Measurements from ENCODE around the gene PRICKLE2. TPM values are rescaled to one million over a fixed set of nuclear protein-coding genes. Genes with fewer than 3 reads are reported as not detected.

Gene PRICKLE2
- total RNA-seq, 1 experiment from 2014 or later = 5.6 TPM

GRCh38 chr3:64272271-64272670 is 47.0 kb upstream of the PRICKLE2 start (continued):
- no peak for TF ChIP-seq ZSCAN18 (CRISPR knock-in tag; IDR thresholded peaks at IDR 0.05)
- TF ChIP-seq CTCF (IDR thresholded peaks at IDR 0.05) = no peak
- TF ChIP-seq EMX1 (CRISPR knock-in tag; IDR thresholded peaks at IDR 0.05) = no peak
- no peak for TF ChIP-seq GABPB1 (CRISPR knock-in tag; IDR thresholded peaks at IDR 0.05)
- TF ChIP-seq SP1 (CRISPR knock-in tag; conservative IDR thresholded peaks at IDR 0.05) = no peak
- TF ChIP-seq ZNF671 (CRISPR knock-in tag; IDR thresholded peaks at IDR 0.05) = no peak
- TF ChIP-seq FOXP4 (CRISPR knock-in tag; IDR thresholded peaks at IDR 0.05) = no peak

GRCh38 chr3:64271631-64272030 is 46.4 kb upstream of the PRICKLE2 start:
- no peak for DNase-seq (ENCODE audit: low spot score)
- Mint-ChIP-seq H3K9me3 (peaks cover 15% of the 10 kb centered on the region), H3K4me1 (peaks cover 17% of the 10 kb centered on the region), H3K36me3 (peaks cover 6% of the 10 kb centered on the region), H3K4me3 (no peak overlapping the region), H3K27ac (no peak overlapping the region), H3K27me3 (ENCODE audit: low read depth) (no peaks in the 10 kb centered on the region)
- ChIA-PET CTCF (no interaction called here), POLR2A (no interaction called here)
- ATAC-seq = no peak
- TF ChIP-seq GTF2I (CRISPR knock-in tag; conservative IDR thresholded peaks at IDR 0.05) (no peak), IRF2 (CRISPR knock-in tag; IDR thresholded peaks at IDR 0.05; ENCODE audit: borderline replicate concordance, low read depth) (no peak), RELA (CRISPR knock-in tag; IDR thresholded peaks at IDR 0.05; ENCODE audit: borderline replicate concordance) (no peak), ZBTB21 (CRISPR knock-in tag; IDR thresholded peaks at IDR 0.05; ENCODE audit: borderline replicate concordance) (no peak), EMX1 (CRISPR knock-in tag; IDR thresholded peaks at IDR 0.05) (no peak), ZNF281 (CRISPR knock-in tag; IDR thresholded peaks at IDR 0.05) (no peak), AR (CRISPR knock-in tag; IDR thresholded peaks at IDR 0.05) (no peak), ZNF416 (CRISPR knock-in tag; IDR thresholded peaks at IDR 0.05) (no peak), OVOL2 (CRISPR knock-in tag; IDR thresholded peaks at IDR 0.05; ENCODE audit: borderline replicate concordance) (no peak), E2F5 (CRISPR knock-in tag; IDR thresholded peaks at IDR 0.05) (no peak), ZSCAN18 (CRISPR knock-in tag; IDR thresholded peaks at IDR 0.05) (no peak), CREM (CRISPR knock-in tag; IDR thresholded peaks at IDR 0.05) (no peak)
